GM12801 (cell line): Measurements from ENCODE around the gene SPSB2.

ENCODE experiments used
- CTCF ChIP-seq: IDR thresholded peaks from one replicate; pipeline ENCODE4 v1.5.1; 2011; ENCODE audit warnings: control low read depth; ENCODE audit not compliant: insufficient read length; ENCODE audit errors: extremely low read depth

SPSB2 gene

GRCh38 chr12:6825398-6826124 lies 47.5 kb downstream of the SPSB2 start:
- peak; percentile 9 for TF ChIP-seq CTCF

- no peak for TF ChIP-seq CTCF
Measured at GRCh38 chr12:6824901-6825381, 48.2 kb downstream of the SPSB2 start.

GRCh38 chr12:6824085-6824775 lies 48.9 kb downstream of the SPSB2 start:
- no peak for TF ChIP-seq CTCF

- TF ChIP-seq CTCF: no peak
Measured at GRCh38 chr12:6823182-6824084, 49.7 kb downstream of the SPSB2 start.

GRCh38 chr12:6822426-6823135 lies 50.5 kb downstream of the SPSB2 start:
- TF ChIP-seq CTCF: no peak

- TF ChIP-seq CTCF: no peak
Measured at GRCh38 chr12:6821591-6822425, 51.3 kb downstream of the SPSB2 start, which contains the start of gene GPR162. GPR162 (plus strand) TSS chr12:6821821; CDS start chr12:6823899, 2,078 bp downstream.
